ENCODE results near the gene SLX4IP. TPM values are rescaled to one million over a fixed set of nuclear protein-coding genes. Genes with fewer than 3 reads are reported as not detected.

SLX4IP gene
- total and polyA plus RNA-seq, 2 donors (not counting 3 experiments of a cell fraction or from before 2014, with no cell fraction given): 1.9 to 4.5 TPM

GRCh38 chr20:10520528-10520927, 85.4 kb downstream of the SLX4IP start:
- Histone ChIP-seq H3K36me3 (ENCODE audit: control insufficient read depth in 2 of 2, extremely low read depth in 1 of 2, insufficient read depth in 2 of 2, low read length in 2 of 2) (no peaks in the 10 kb centered on the region), H3K27me3 (ENCODE audit: control insufficient read depth in 2 of 2, insufficient read depth in 2 of 2, low read length in 2 of 2) (no peaks in the 10 kb centered on the region), H2AFZ (ENCODE audit: low read depth, low read length) (no peak overlapping the region), H3K4me3 (replicated peaks in 1 of 3; ENCODE audit: insufficient read depth in 1 of 3, low read depth in 1 of 3, low read length in 3 of 3) (no peak overlapping the region), H3K9me3 (replicated peaks; ENCODE audit: control insufficient read depth, insufficient read depth, low read length) (no peaks in the 10 kb centered on the region), H3K4me1 (ENCODE audit: control insufficient read depth, extremely low read depth, insufficient read depth, low read length) (peaks cover 28% of the 10 kb centered on the region), H4K20me1 (replicated peaks; ENCODE audit: control insufficient read depth, extremely low read depth, insufficient read depth, low read length) (no peaks in the 10 kb centered on the region), H3K9me1 (replicated peaks; ENCODE audit: control insufficient read depth, extremely low read depth, insufficient read depth, low read length) (no peaks in the 10 kb centered on the region), H3K9ac (replicated peaks; ENCODE audit: extremely low read depth, insufficient read depth, low read length) (no peak overlapping the region), H3K79me2 (ENCODE audit: control insufficient read depth, insufficient read depth, low read length) (no peaks in the 10 kb centered on the region), H3K4me2 (ENCODE audit: insufficient read depth, low read length) (peak overlapping the region; percentile 4), H3K27ac (ENCODE audit: insufficient read depth, low read depth, low read length) (peak overlapping the region; percentile 8)
- no peak for FAIRE-seq
- TF ChIP-seq FOS (IDR thresholded peaks at IDR 0.05; ENCODE audit: borderline replicate concordance, insufficient read depth, low read length): no peak
- TF ChIP-seq GATA2 (IDR thresholded peaks at IDR 0.05; ENCODE audit: insufficient read depth, insufficient read length, low read depth, low read length): no peak
- TF ChIP-seq MYC (IDR thresholded peaks at IDR 0.05; ENCODE audit: low read depth, low read length): no peak
- TF ChIP-seq CTCF (IDR thresholded peaks at IDR 0.05; ENCODE audit: extremely low read depth in 1 of 2, insufficient read depth in 1 of 2, low read depth in 1 of 2, low read length in 2 of 2): no peak
- no peak for TF ChIP-seq POLR2A (IDR thresholded peaks at IDR 0.05; ENCODE audit: low read depth, low read length)
- TF ChIP-seq, protein P1, sequence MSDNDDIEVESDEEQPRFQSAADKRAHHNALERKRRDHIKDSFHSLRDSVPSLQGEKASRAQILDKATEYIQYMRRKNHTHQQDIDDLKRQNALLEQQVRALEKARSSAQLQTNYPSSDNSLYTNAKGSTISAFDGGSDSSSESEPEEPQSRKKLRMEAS (IDR thresholded peaks at IDR 0.05; ENCODE audit: insufficient read depth, insufficient read length): no peak
- no peak for TF ChIP-seq JUN (IDR thresholded peaks at IDR 0.05; ENCODE audit: borderline replicate concordance, insufficient read depth, insufficient read length, low read depth)
- no peak for TF ChIP-seq EZH2 (IDR thresholded peaks at IDR 0.05; ENCODE audit: borderline replicate concordance, low read depth, low read length, severe bottlenecking)
- TF ChIP-seq POLR2AphosphoS5 (IDR thresholded peaks at IDR 0.05; ENCODE audit: insufficient read depth, low read depth, low read length): no peak
- BruUV-seq (replicated peaks): no TSS peak
- CTCF ChIA-PET: interaction anchor here (1.3 to 2.4 kb wide), 3 partner anchors 16 to 53 kb away, joined by 8 to 11 read pairs (median 10); no protein-coding TSS in a partner anchor
- intact Hi-C loops (cut with micrococcal nuclease) (loop anchor here (10.0 kb wide), 1 partner anchor 306 kb away; the partner anchor contains the start of gene SNAP25), dilution Hi-C loops (cut with MboI; ENCODE audit: extremely low pct_ligation_motif_present, low sequenced_read_pairs) (no loop called here)
- DNase-seq (ENCODE audit: low read depth, low spot score): no peak
- POLR2A ChIA-PET: no interaction called here
